Measurements from ENCODE around the gene CCDC159. TPM values are rescaled to one million over a fixed set of nuclear protein-coding genes. Genes with fewer than 3 reads are reported as not detected.

CCDC159 gene
- total RNA-seq, 1 experiment from 2014 or later: 6.8 TPM

GRCh38 chr19:11380653-11381537 is 34.6 kb downstream of the CCDC159 start:
- CTCF ChIA-PET: interaction anchor here (0.5 to 5.3 kb wide), 55 partner anchors 9 to 1445 kb away, joined by 3 to 308 read pairs (median 5); partner anchors contain the start of genes CCDC159, CNN1, ECSIT and ELAVL3
- POLR2A ChIA-PET: interaction anchor here (0.6 to 5.9 kb wide), 9 partner anchors 10 to 102 kb away, joined by 3 to 115 read pairs (median 5); partner anchors contain the start of genes ODAD3, PRKCSH, RAB3D and RGL3
- peak overlapping the region; percentile 100 for H3K27ac Mint-ChIP-seq
- TF ChIP-seq NR2C2 (CRISPR knock-in tag; IDR thresholded peaks at IDR 0.05): no peak
- TF ChIP-seq ZNF423 (CRISPR knock-in tag; IDR thresholded peaks at IDR 0.05): peak; percentile 32; the same call in 1 of the 2 replicates
- TF ChIP-seq JUN (CRISPR knock-in tag; IDR thresholded peaks at IDR 0.05): no peak
- TF ChIP-seq PREB (CRISPR knock-in tag; IDR thresholded peaks at IDR 0.05; ENCODE audit: borderline replicate concordance): no peak
- no peak; the same call in 1 of the 2 replicates for TF ChIP-seq CTCF (IDR thresholded peaks at IDR 0.05)
- no peak for TF ChIP-seq ELF4 (CRISPR knock-in tag; IDR thresholded peaks at IDR 0.05; ENCODE audit: low read depth)
- TF ChIP-seq ZNF671 (CRISPR knock-in tag; IDR thresholded peaks at IDR 0.05): no peak
- no peak for TF ChIP-seq ZSCAN18 (CRISPR knock-in tag; IDR thresholded peaks at IDR 0.05)
- peak; percentile 45; the same call in 1 of the 2 replicates for TF ChIP-seq CREB1 (CRISPR knock-in tag; IDR thresholded peaks at IDR 0.05)
- no peak for TF ChIP-seq ZBTB21 (CRISPR knock-in tag; IDR thresholded peaks at IDR 0.05; ENCODE audit: borderline replicate concordance)
- TF ChIP-seq IRF1 (CRISPR knock-in tag; IDR thresholded peaks at IDR 0.05): 0 out of 2 replicates have a peak, but pooled peaks have one; percentile 51
- no peak for TF ChIP-seq GTF2I (CRISPR knock-in tag; conservative IDR thresholded peaks at IDR 0.05)
- TF ChIP-seq TEAD4 (CRISPR knock-in tag; IDR thresholded peaks at IDR 0.05): no peak
- TF ChIP-seq ZNF121 (CRISPR knock-in tag; IDR thresholded peaks at IDR 0.05): 0 out of 2 replicates have a peak, but pooled peaks have one; percentile 30
- TF ChIP-seq ARID4B (CRISPR knock-in tag; IDR thresholded peaks at IDR 0.05; ENCODE audit: borderline replicate concordance): peak; percentile 57; the same call in 1 of the 2 replicates
- peak; percentile 91 for TF ChIP-seq SP1 (CRISPR knock-in tag; conservative IDR thresholded peaks at IDR 0.05)
- no peak for TF ChIP-seq ATF3 (CRISPR knock-in tag; conservative IDR thresholded peaks at IDR 0.05)
- TF ChIP-seq TCF7 (CRISPR knock-in tag; IDR thresholded peaks at IDR 0.05; ENCODE audit: low read depth): no peak
- no peak for TF ChIP-seq KAT7 (CRISPR knock-in tag; IDR thresholded peaks at IDR 0.05; ENCODE audit: borderline replicate concordance)
- peak; percentile 95 for TF ChIP-seq HMGXB4 (CRISPR knock-in tag; IDR thresholded peaks at IDR 0.05)
- TF ChIP-seq E2F1 (CRISPR knock-in tag; IDR thresholded peaks at IDR 0.05): no peak
- TF ChIP-seq FOXP1 (CRISPR knock-in tag; IDR thresholded peaks at IDR 0.05; ENCODE audit: borderline replicate concordance): no peak
- TF ChIP-seq ZNF219 (CRISPR knock-in tag; IDR thresholded peaks at IDR 0.05; ENCODE audit: borderline replicate concordance): no peak

More at GRCh38 chr19:11380653-11381537, 34.6 kb downstream of the CCDC159 start:
- Mint-ChIP-seq H3K36me3 (peaks cover 10% of the 10 kb centered on the region), H3K27me3 (ENCODE audit: low read depth) (peaks cover 3% of the 10 kb centered on the region; the same call in 1 of the 2 replicates), H3K4me1 (peaks cover 32% of the 10 kb centered on the region), H3K9me3 (peaks cover 3% of the 10 kb centered on the region; the same call in 1 of the 2 replicates), H3K4me3 (peak overlapping the region; percentile 91)
- peak; percentile 98 for DNase-seq (ENCODE audit: low spot score)
- ATAC-seq: peak; percentile 82
